Breast epithelium (tissue), 3 donors: ENCODE data around the gene MAPK14.

ENCODE experiments used
- CTCF ChIP-seq, 3 donors: fragments of 450-650 bp; IDR thresholded peaks; one replicate each; pipeline ENCODE4 v1.5.1; 2016 to 2017; ENCODE audit warnings: antibody characterized with exemption in 3 of 3, mild to moderate bottlenecking in 3 of 3, moderate library complexity in 3 of 3
- POLR2AphosphoS5 ChIP-seq, 3 donors: sonication (generic); formaldehyde crosslinking; IDR thresholded peaks; one replicate each; pipeline ENCODE4 v1.6.1; 2017; ENCODE audit warnings: antibody characterized with exemption in 3 of 3

- TF ChIP-seq POLR2AphosphoS5 (IDR thresholded peaks at IDR 0.05) = no peak
- TF ChIP-seq CTCF (IDR thresholded peaks at IDR 0.05) = no peak
Measured at GRCh38 chr6:36062247-36062646, 34.6 kb downstream of the MAPK14 start.
